Gastrocnemius medialis (tissue), 4 donors: ENCODE data around the gene DTNB. TPM values are rescaled to one million over a fixed set of nuclear protein-coding genes. Genes with fewer than 3 reads are reported as not detected.

Source experiments
- ATAC-seq, 2 donors: fragments of 150-250 bp; one replicate each; pipeline ENCODE4 v1.9.1; 2016
- DNase-seq, 2 donors: peaks; one replicate each; pipeline ENCODE4 v3.0.0-alpha.2; 2019
- H3K27ac ChIP-seq, 4 donors: fragments of 200-600 bp; sonication (generic); 1 replicate in 1 of 4; 2 replicates in 3 of 4; pipeline ENCODE4 v1.5.1; 2016 to 2018; ENCODE audit warnings: mild to moderate bottlenecking in 2 of 4, moderate library complexity in 1 of 4
- H3K27me3 ChIP-seq, 3 donors: fragments of 200-600 bp; sonication (generic) in 2 of 3; 1 replicate in 1 of 3; 2 replicates in 2 of 3; pipeline versions ENCODE4 v1.5.1 to v1.6.0; 2016 to 2019; ENCODE audit warnings: mild to moderate bottlenecking in 1 of 3, moderate library complexity in 1 of 3
- H3K36me3 ChIP-seq, 2 donors: fragments of 200-600 bp; sonication (generic) in 1 of 2; one replicate each; pipeline ENCODE4 v1.5.1; 2017 to 2018
- H3K4me1 ChIP-seq, 2 donors: fragments of 200-600 bp; sonication (generic) in 1 of 2; one replicate each; pipeline ENCODE4 v1.5.1; 2016 to 2017; ENCODE audit warnings: mild to moderate bottlenecking in 2 of 2
- H3K4me3 ChIP-seq, 4 donors: fragments of 200-600 bp; sonication (generic) in 3 of 4; 1 replicate in 1 of 4; 2 replicates in 3 of 4; pipeline ENCODE4 v1.5.1; 2016 to 2019; ENCODE audit warnings: mild to moderate bottlenecking in 2 of 4
- H3K9me3 ChIP-seq, 3 donors: fragments of 200-600 bp; sonication (generic) in 2 of 3; 1 replicate in 1 of 3; 2 replicates in 2 of 3; pipeline ENCODE4 v1.5.1; 2016 to 2019
- POLR2A ChIP-seq, 2 donors: fragments of 450-650 bp; IDR thresholded peaks; one replicate each; pipeline ENCODE4 v1.6.1; 2017; ENCODE audit warnings: antibody characterized with exemption in 2 of 2, mild to moderate bottlenecking in 2 of 2, moderate library complexity in 2 of 2
- in situ Hi-C, 4 donors: fragments of 200-750 bp; cut with MboI; loops; one replicate each; pipeline versions ENCODE4 v1.15.0 to v1.8.0; 2017; ENCODE audit warnings: low sequenced_read_pairs in 4 of 4
- intact Hi-C: fragments of 100-400 bp; cut with DNase I; formaldehyde crosslinking; loops from one replicate; pipeline ENCODE4 v1.15.1; 2023; ENCODE audit warnings: low total_unique reads
- total RNA-seq, 4 donors: library from RNA; depleted of rRNA; stranded (reverse); fragments of >200 nt; gene quantifications; one replicate each; pipeline versions ENCODE4 v1.1.0 to v1.2.3, GENCODE V29; 2016
- TF ChIP-seq, protein P1 (sequence below), 5 experiments: fragments of 450-650 bp in 3 of 5; fragments of 200-600 bp in 2 of 5; sonication (generic) in 2 of 5; IDR thresholded peaks in 4 of 5; conservative IDR thresholded peaks in 1 of 5; 1 replicate in 4 of 5; 2 replicates in 1 of 5; pipeline ENCODE4 v1.5.1; 2016 to 2019; ENCODE audit warnings: antibody characterized with exemption in 5 of 5, mild to moderate bottlenecking in 3 of 5, moderate library complexity in 3 of 5

Gene DTNB
- total RNA-seq, 4 donors from 2014 or later = 1.0 to 6.6 (median 4.1) TPM

GRCh38 chr2:25479761-25480160, 193.6 kb downstream of the DTNB start:
- Histone ChIP-seq H3K36me3 (no peaks in the 10 kb centered on the region), H3K9me3 (no peaks in the 10 kb centered on the region), H3K27ac (no peak overlapping the region), H3K4me3 (no peak overlapping the region), H3K27me3 (no peaks in the 10 kb centered on the region), H3K4me1 (no peaks in the 10 kb centered on the region)
- DNase-seq (no peak), ATAC-seq (no peak)
- TF ChIP-seq, protein P1, sequence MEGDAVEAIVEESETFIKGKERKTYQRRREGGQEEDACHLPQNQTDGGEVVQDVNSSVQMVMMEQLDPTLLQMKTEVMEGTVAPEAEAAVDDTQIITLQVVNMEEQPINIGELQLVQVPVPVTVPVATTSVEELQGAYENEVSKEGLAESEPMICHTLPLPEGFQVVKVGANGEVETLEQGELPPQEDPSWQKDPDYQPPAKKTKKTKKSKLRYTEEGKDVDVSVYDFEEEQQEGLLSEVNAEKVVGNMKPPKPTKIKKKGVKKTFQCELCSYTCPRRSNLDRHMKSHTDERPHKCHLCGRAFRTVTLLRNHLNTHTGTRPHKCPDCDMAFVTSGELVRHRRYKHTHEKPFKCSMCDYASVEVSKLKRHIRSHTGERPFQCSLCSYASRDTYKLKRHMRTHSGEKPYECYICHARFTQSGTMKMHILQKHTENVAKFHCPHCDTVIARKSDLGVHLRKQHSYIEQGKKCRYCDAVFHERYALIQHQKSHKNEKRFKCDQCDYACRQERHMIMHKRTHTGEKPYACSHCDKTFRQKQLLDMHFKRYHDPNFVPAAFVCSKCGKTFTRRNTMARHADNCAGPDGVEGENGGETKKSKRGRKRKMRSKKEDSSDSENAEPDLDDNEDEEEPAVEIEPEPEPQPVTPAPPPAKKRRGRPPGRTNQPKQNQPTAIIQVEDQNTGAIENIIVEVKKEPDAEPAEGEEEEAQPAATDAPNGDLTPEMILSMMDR (IDR thresholded peaks at IDR 0.05 in 4 of 5, conservative IDR thresholded peaks at IDR 0.05 in 1 of 5) = no peak
- in situ Hi-C loops (no loop called here), intact Hi-C loops (no loop called here)

DNA sequence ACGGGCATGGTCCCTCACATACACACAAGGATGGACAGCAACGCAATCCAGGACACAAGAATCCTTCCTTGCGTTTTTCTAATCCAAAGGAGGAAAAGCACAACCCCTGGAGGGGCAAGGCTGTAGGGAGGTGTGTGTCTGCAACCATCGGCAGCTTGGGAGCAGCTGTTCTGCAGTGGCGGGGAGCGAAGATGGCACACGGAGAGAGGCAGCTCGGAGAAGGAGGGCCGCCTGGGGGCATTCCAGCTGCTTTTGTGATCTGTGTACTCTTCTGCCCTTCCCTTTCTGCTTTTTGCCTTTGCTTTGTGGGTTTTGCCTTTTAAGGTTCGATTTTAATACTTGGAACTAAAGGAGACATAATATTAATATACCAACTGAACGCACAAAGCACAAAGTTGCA, 194.6 kb downstream of the DTNB start:
- H3K4me1 ChIP-seq = no peaks in the 10 kb centered on the region

GRCh38 chr2:25473758-25474340, 199.5 kb downstream of the DTNB start:
- in situ Hi-C loops = no loop called here
- no peaks in the 10 kb centered on the region for H3K36me3 ChIP-seq
- no peak overlapping the region for H3K27ac ChIP-seq
- no peaks in the 10 kb centered on the region for H3K4me1 ChIP-seq
- intact Hi-C loops = no loop called here
- ATAC-seq = no peak
- no peaks in the 10 kb centered on the region for H3K9me3 ChIP-seq
- no peak overlapping the region for H3K4me3 ChIP-seq
- no peak for DNase-seq
- no peaks in the 10 kb centered on the region for H3K27me3 ChIP-seq
- TF ChIP-seq, protein P1 (IDR thresholded peaks at IDR 0.05 in 4 of 5, conservative IDR thresholded peaks at IDR 0.05 in 1 of 5) = no peak
- TF ChIP-seq POLR2A (IDR thresholded peaks at IDR 0.05) = no peak

More for the DNA sequence above, 194.6 kb downstream of the DTNB start:
- TF ChIP-seq, protein P1 (IDR thresholded peaks at IDR 0.05 in 4 of 5, conservative IDR thresholded peaks at IDR 0.05 in 1 of 5) = no peak
- no peak for TF ChIP-seq POLR2A (IDR thresholded peaks at IDR 0.05)
- intact Hi-C loops = no loop called here
- Histone ChIP-seq H3K4me3 (no peak overlapping the region), H3K27ac (no peak overlapping the region), H3K9me3 (no peaks in the 10 kb centered on the region), H3K36me3 (no peaks in the 10 kb centered on the region), H3K27me3 (no peaks in the 10 kb centered on the region)
- ATAC-seq = no peak
- DNase-seq = no peak
- in situ Hi-C loops = no loop called here

DNA sequence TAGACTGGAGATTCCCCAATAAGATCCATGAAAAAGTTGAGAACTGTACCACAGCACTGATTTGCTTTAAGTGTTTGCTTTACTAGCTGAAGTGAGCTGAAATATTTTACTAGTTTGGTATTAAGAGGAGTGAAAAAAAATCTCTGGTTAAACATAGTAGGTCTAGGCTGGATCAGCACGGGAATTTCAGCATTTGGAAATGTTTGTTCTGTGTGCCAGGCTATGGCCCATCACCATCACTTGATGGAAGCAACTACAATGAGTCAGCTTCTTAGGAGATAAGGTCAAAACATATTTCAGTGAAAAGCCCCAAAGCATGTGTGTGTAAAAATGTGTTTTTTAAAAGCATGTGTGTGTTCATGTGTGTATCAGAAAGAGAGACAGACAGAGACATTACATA, 200.2 kb downstream of the DTNB start:
- DNase-seq (no peak), ATAC-seq (no peak)
- in situ Hi-C loops (no loop called here), intact Hi-C loops (no loop called here)
- H3K27me3 ChIP-seq = no peaks in the 10 kb centered on the region
- H3K4me1 ChIP-seq = no peaks in the 10 kb centered on the region
- no peaks in the 10 kb centered on the region for H3K36me3 ChIP-seq
- H3K27ac ChIP-seq = no peak overlapping the region
- H3K4me3 ChIP-seq = no peak overlapping the region
- H3K9me3 ChIP-seq = no peaks in the 10 kb centered on the region
- TF ChIP-seq, protein P1 (IDR thresholded peaks at IDR 0.05 in 4 of 5, conservative IDR thresholded peaks at IDR 0.05 in 1 of 5) = no peak
- TF ChIP-seq POLR2A (IDR thresholded peaks at IDR 0.05) = no peak

DNA sequence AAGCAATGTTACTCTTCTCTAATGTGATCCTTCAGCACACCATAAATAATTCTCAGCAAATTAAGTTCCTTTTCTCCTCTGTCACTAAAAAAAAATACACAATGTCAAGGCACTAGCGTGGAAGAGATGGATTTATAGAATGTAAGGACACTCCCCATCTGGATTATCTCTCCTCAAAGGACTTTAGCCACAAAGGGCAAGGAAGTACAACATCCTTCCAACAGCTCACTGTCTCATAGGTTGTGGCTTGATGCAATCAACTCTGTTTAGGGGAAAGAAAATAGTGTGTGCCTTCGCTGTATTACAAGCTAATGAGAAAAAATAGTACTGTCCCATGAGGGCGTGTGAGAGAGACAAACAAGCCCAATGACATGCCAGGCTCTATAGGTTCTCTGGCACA, 202.6 kb downstream of the DTNB start:
- in situ Hi-C loops = no loop called here

More for the DNA sequence above, 202.6 kb downstream of the DTNB start:
- Histone ChIP-seq H3K27me3 (no peaks in the 10 kb centered on the region), H3K36me3 (no peaks in the 10 kb centered on the region), H3K4me1 (no peaks in the 10 kb centered on the region), H3K9me3 (no peaks in the 10 kb centered on the region), H3K4me3 (no peak overlapping the region), H3K27ac (no peak overlapping the region)
- TF ChIP-seq, protein P1 (IDR thresholded peaks at IDR 0.05 in 4 of 5, conservative IDR thresholded peaks at IDR 0.05 in 1 of 5) = no peak
- TF ChIP-seq POLR2A (IDR thresholded peaks at IDR 0.05) = no peak
- DNase-seq = no peak
- intact Hi-C loops = no loop called here
- no peak for ATAC-seq
